Neural cell (in vitro differentiated cells): ENCODE results near the gene NTN4.

Experiments used
- EP300 ChIP-seq: fragments of 450-650 bp; conservative IDR thresholded peaks from 2 replicates; pipeline ENCODE4 v1.6.1; 2014; ENCODE audit warnings: antibody characterized with exemption, mild to moderate bottlenecking, moderate library complexity; ENCODE audit not compliant: poor library complexity, severe bottlenecking
- EZH2 ChIP-seq: fragments of 200-600, 300-800 bp; shearing (Covaris generic), sonication (generic); IDR thresholded peaks from 2 replicates; pipeline ENCODE4 v1.6.1; 2014; ENCODE audit warnings: antibody characterized with exemption, low read length, borderline replicate concordance, mild to moderate bottlenecking; ENCODE audit not compliant: insufficient read depth, poor library complexity, severe bottlenecking
- MXI1 ChIP-seq: fragments of 450-650 bp; conservative IDR thresholded peaks from 2 replicates; pipeline ENCODE4 v1.6.1; 2014; ENCODE audit warnings: antibody characterized with exemption, mild to moderate bottlenecking; ENCODE audit not compliant: poor library complexity, severe bottlenecking
- POLR2AphosphoS5 ChIP-seq: IDR thresholded peaks from 2 replicates; pipeline ENCODE4 v1.6.1; 2012
- RAD21 ChIP-seq: fragments of 450-650 bp; conservative IDR thresholded peaks from 2 replicates; pipeline ENCODE4 v1.6.1; 2014; ENCODE audit warnings: antibody characterized with exemption, mild to moderate bottlenecking, moderate library complexity
- TAF1 ChIP-seq: IDR thresholded peaks from 2 replicates; pipeline ENCODE4 v1.6.1; 2012; ENCODE audit warnings: low read depth
- TF ChIP-seq, protein P1 (sequence below): fragments of 450-650 bp; IDR thresholded peaks from 2 replicates; pipeline ENCODE4 v1.5.1; 2014; ENCODE audit warnings: antibody characterized with exemption, mild to moderate bottlenecking, moderate library complexity; ENCODE audit not compliant: poor library complexity, severe bottlenecking
- TF ChIP-seq, protein P2 (sequence below): IDR thresholded peaks from 2 replicates; pipeline ENCODE4 v1.6.1; 2012; ENCODE audit warnings: borderline replicate concordance

DNA sequence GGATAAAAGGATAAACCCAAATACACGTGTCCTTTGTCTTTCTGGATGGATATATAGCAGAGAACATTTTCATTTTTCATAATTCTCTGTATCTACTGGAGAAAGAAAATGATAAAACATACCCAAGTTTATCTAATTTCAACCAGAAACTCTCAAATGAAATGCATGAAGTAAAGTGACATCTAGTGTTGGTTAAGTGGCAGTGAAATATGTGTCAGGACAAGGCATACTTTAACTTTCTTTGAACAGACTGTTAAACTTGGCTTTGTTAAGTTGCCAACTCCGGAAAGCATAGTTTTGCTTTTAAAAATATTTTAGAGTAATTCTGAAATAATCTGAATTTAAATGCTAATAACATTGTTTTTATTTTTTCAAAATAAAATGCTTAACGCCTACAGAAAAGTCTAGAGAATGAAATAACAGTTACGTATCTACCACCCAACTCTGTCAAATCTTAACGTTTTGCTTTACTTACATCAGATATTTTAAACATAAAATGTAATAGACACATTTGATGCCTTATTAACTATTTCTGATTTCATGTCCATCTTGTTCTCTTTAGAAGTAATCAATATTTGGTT lies 25.2 kb upstream of the NTN4 start:
- no peak for TF ChIP-seq POLR2AphosphoS5
- TF ChIP-seq, protein P1, sequence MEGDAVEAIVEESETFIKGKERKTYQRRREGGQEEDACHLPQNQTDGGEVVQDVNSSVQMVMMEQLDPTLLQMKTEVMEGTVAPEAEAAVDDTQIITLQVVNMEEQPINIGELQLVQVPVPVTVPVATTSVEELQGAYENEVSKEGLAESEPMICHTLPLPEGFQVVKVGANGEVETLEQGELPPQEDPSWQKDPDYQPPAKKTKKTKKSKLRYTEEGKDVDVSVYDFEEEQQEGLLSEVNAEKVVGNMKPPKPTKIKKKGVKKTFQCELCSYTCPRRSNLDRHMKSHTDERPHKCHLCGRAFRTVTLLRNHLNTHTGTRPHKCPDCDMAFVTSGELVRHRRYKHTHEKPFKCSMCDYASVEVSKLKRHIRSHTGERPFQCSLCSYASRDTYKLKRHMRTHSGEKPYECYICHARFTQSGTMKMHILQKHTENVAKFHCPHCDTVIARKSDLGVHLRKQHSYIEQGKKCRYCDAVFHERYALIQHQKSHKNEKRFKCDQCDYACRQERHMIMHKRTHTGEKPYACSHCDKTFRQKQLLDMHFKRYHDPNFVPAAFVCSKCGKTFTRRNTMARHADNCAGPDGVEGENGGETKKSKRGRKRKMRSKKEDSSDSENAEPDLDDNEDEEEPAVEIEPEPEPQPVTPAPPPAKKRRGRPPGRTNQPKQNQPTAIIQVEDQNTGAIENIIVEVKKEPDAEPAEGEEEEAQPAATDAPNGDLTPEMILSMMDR: peak; percentile 82
- no peak for TF ChIP-seq TAF1
- TF ChIP-seq, protein P2, sequence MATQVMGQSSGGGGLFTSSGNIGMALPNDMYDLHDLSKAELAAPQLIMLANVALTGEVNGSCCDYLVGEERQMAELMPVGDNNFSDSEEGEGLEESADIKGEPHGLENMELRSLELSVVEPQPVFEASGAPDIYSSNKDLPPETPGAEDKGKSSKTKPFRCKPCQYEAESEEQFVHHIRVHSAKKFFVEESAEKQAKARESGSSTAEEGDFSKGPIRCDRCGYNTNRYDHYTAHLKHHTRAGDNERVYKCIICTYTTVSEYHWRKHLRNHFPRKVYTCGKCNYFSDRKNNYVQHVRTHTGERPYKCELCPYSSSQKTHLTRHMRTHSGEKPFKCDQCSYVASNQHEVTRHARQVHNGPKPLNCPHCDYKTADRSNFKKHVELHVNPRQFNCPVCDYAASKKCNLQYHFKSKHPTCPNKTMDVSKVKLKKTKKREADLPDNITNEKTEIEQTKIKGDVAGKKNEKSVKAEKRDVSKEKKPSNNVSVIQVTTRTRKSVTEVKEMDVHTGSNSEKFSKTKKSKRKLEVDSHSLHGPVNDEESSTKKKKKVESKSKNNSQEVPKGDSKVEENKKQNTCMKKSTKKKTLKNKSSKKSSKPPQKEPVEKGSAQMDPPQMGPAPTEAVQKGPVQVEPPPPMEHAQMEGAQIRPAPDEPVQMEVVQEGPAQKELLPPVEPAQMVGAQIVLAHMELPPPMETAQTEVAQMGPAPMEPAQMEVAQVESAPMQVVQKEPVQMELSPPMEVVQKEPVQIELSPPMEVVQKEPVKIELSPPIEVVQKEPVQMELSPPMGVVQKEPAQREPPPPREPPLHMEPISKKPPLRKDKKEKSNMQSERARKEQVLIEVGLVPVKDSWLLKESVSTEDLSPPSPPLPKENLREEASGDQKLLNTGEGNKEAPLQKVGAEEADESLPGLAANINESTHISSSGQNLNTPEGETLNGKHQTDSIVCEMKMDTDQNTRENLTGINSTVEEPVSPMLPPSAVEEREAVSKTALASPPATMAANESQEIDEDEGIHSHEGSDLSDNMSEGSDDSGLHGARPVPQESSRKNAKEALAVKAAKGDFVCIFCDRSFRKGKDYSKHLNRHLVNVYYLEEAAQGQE: no peak
- TF ChIP-seq EP300: no peak
- no peak for TF ChIP-seq EZH2
- TF ChIP-seq MXI1: no peak
- peak; percentile 87 for TF ChIP-seq RAD21
